SK-N-SH (cell line): Measurements from ENCODE around the gene METAP1. TPM values are rescaled to one million over a fixed set of nuclear protein-coding genes. Genes with fewer than 3 reads are reported as not detected.

Source experiments
- CTCF ChIA-PET: fragments of 300-600, 350-600 bp; formaldehyde crosslinking; extraction: SDS; loops from one replicate; lab custom pipeline; 2021; lab: Yijun Ruan, JAX
- POLR2A ChIA-PET: fragments of 350-600 bp; sonication (Branson Sonifier 250); formaldehyde crosslinking; extraction: SDS; loops from one replicate; lab custom pipeline; 2020; ENCODE audit warnings: antibody characterized with exemption, inconsistent platforms; lab: Yijun Ruan, JAX
- DNase-seq: peaks from one replicate; pipeline ENCODE4 v3.0.0; 2012
- H2AFZ ChIP-seq: fragments of 200-600 bp; sonication (generic); 2 replicates; pipeline ENCODE4 v1.8.1; 2016; ENCODE audit warnings: antibody characterized with exemption, mild to moderate bottlenecking, low read depth
- H3F3A ChIP-seq: fragments of 200-600 bp; sonication (generic); replicated peaks from 2 replicates; pipeline ENCODE3; 2016; ENCODE audit warnings: antibody characterized with exemption, mild to moderate bottlenecking; ENCODE audit not compliant: insufficient read depth
- H3K27ac ChIP-seq, 2 experiments: fragments of 200-500 bp in 1 of 2; fragments of 200-600 bp in 1 of 2; sonication (Bioruptor generic) in 1 of 2; sonication (generic), shearing (Covaris generic) in 1 of 2; 2 replicates each; pipeline versions ENCODE4 v1.5.1 to v1.6.1; 2014 to 2016; ENCODE audit warnings: low read depth in 2 of 2, inconsistent platforms in 1 of 2, low read length in 1 of 2, mild to moderate bottlenecking in 1 of 2, mixed read lengths in 1 of 2
- H3K27me3 ChIP-seq: fragments of 200-600 bp; sonication (generic), shearing (Covaris generic); 2 replicates; pipeline ENCODE4 v1.6.1; 2016; ENCODE audit warnings: mixed run types; ENCODE audit not compliant: insufficient read depth
- H3K36me3 ChIP-seq, 2 experiments: fragments of 200-500 bp in 1 of 2; fragments of 200-600 bp in 1 of 2; sonication (Bioruptor generic) in 1 of 2; sonication (generic) in 1 of 2; replicated peaks in 1 of 2; 2 replicates each; pipeline versions ENCODE3 to v1.5.1; 2014 to 2016; ENCODE audit warnings: low read length in 1 of 2, mild to moderate bottlenecking in 1 of 2; ENCODE audit not compliant: insufficient read depth in 2 of 2, control insufficient read depth in 1 of 2
- H3K4me1 ChIP-seq, 2 experiments: fragments of 200-500 bp in 1 of 2; fragments of 200-600 bp in 1 of 2; sonication (Bioruptor generic) in 1 of 2; sonication (generic), shearing (Covaris generic) in 1 of 2; 2 replicates each; pipeline versions ENCODE4 v1.5.1 to v1.6.1; 2014 to 2016; ENCODE audit warnings: low read depth in 1 of 2, low read length in 1 of 2, mixed run types in 1 of 2; ENCODE audit not compliant: insufficient read depth in 2 of 2, control insufficient read depth in 1 of 2
- H3K4me2 ChIP-seq: fragments of 200-600 bp; sonication (generic), shearing (Covaris generic); 2 replicates; pipeline ENCODE4 v1.6.1; 2017; ENCODE audit warnings: mixed run types
- H3K4me3 ChIP-seq, 2 experiments: fragments of 200-500 bp in 1 of 2; fragments of 200-600 bp in 1 of 2; sonication (Bioruptor generic) in 1 of 2; sonication (generic), shearing (Covaris generic) in 1 of 2; 2 replicates each; pipeline versions ENCODE4 v1.5.1 to v1.8.1; 2014 to 2016; ENCODE audit warnings: low read depth in 2 of 2, inconsistent platforms in 1 of 2, low read length in 1 of 2, mild to moderate bottlenecking in 1 of 2, mixed read lengths in 1 of 2, moderate library complexity in 1 of 2
- H3K79me2 ChIP-seq: fragments of 200-600 bp; sonication (generic); 2 replicates; pipeline ENCODE4 v1.8.1; 2017; ENCODE audit warnings: mild to moderate bottlenecking; ENCODE audit not compliant: insufficient read depth
- H3K9ac ChIP-seq: fragments of 200-600 bp; sonication (generic); 2 replicates; pipeline ENCODE4 v1.6.1; 2017; ENCODE audit warnings: mixed run types
- H3K9me2 ChIP-seq: fragments of 200-600 bp; sonication (generic); 2 replicates; pipeline ENCODE4 v1.6.1; 2017; ENCODE audit warnings: mixed run types
- H3K9me3 ChIP-seq: fragments of 200-600 bp; sonication (generic); 2 replicates; pipeline ENCODE4 v1.6.1; 2017; ENCODE audit warnings: mixed run types, mild to moderate bottlenecking, moderate library complexity
- H4K20me1 ChIP-seq: fragments of 200-600 bp; sonication (generic); 2 replicates; pipeline ENCODE4 v1.6.1; 2017; ENCODE audit warnings: mild to moderate bottlenecking, mixed run types; ENCODE audit not compliant: insufficient read depth
- CTCF ChIP-seq: fragments of 200-600 bp; sonication (generic); IDR thresholded peaks from 2 replicates; pipeline ENCODE4 v1.6.1; 2017; ENCODE audit warnings: antibody characterized with exemption, mild to moderate bottlenecking, moderate library complexity
- ELF1 ChIP-seq: IDR thresholded peaks from 2 replicates; pipeline ENCODE4 v1.4.0; 2012
- GATA2 ChIP-seq: sonication (generic); formaldehyde crosslinking; IDR thresholded peaks from 2 replicates; pipeline ENCODE4 v1.5.0; 2020; ENCODE audit warnings: mild to moderate bottlenecking, missing genetic modification reagents
- RAD21 ChIP-seq: IDR thresholded peaks from 2 replicates; pipeline ENCODE4 v1.6.1; 2012; ENCODE audit warnings: mild to moderate bottlenecking, low read length
- RFX5 ChIP-seq: IDR thresholded peaks from 2 replicates; pipeline ENCODE4 v1.6.1; 2012; ENCODE audit warnings: mild to moderate bottlenecking, improper control_type of control experiment, low read length
- SMC3 ChIP-seq: IDR thresholded peaks from 2 replicates; pipeline ENCODE4 v1.6.1; 2012; ENCODE audit warnings: low read depth, low read length, improper control_type of control experiment
- TAF1 ChIP-seq: IDR thresholded peaks from 2 replicates; pipeline ENCODE4 v1.6.1; 2012; ENCODE audit warnings: low read depth, mild to moderate bottlenecking, low read length, moderate library complexity, borderline replicate concordance
- TCF12 ChIP-seq: IDR thresholded peaks from 2 replicates; pipeline ENCODE4 v1.4.0; 2012
- TEAD4 ChIP-seq: IDR thresholded peaks from 2 replicates; pipeline ENCODE4 v1.4.0; 2012; ENCODE audit warnings: mild to moderate bottlenecking, borderline replicate concordance; ENCODE audit not compliant: insufficient read depth
- YY1 ChIP-seq: IDR thresholded peaks from 2 replicates; pipeline ENCODE4 v1.4.0; 2012; ENCODE audit warnings: low read depth, mild to moderate bottlenecking
- WGBS: methylation state at CpG from one replicate; pipeline ENCODE4 v1.1.6; 2017; ENCODE audit warnings: low lambda C conversion rate; 5-methylcytosine and 5-hydroxymethylcytosine counted together
- polyA plus RNA-seq, 3 experiments: library from polyadenylated mRNA; depleted of rRNA; stranded (reverse); fragments of >200 nt; gene quantifications; 2 replicates each; pipeline ENCODE4 v1.2.3, GENCODE V29; 2012
- TF ChIP-seq, protein P1 (sequence below): IDR thresholded peaks from 2 replicates; pipeline ENCODE4 v1.4.0; 2012; ENCODE audit warnings: low read depth, borderline replicate concordance
- TF ChIP-seq, protein P2 (sequence below): IDR thresholded peaks from 2 replicates; pipeline ENCODE4 v1.6.1; 2012; ENCODE audit warnings: mild to moderate bottlenecking, low read depth, low read length, moderate library complexity
- TF ChIP-seq, protein P3 (sequence below): IDR thresholded peaks from 2 replicates; pipeline ENCODE4; 2012
- TF ChIP-seq, protein P4 (sequence below): fragments of 150-350 bp; IDR thresholded peaks from 2 replicates; pipeline ENCODE4 v1.6.1; 2017; ENCODE audit warnings: antibody characterized with exemption, low read length, low read depth, borderline replicate concordance
- TF ChIP-seq, protein P5 (sequence below): IDR thresholded peaks from 2 replicates; pipeline ENCODE4 v1.4.0; 2012; ENCODE audit warnings: low read depth

The METAP1 gene
- polyA plus RNA-seq, 1 of the 3 experiments (the other 2 are of a cell fraction): 41.0 TPM

DNA sequence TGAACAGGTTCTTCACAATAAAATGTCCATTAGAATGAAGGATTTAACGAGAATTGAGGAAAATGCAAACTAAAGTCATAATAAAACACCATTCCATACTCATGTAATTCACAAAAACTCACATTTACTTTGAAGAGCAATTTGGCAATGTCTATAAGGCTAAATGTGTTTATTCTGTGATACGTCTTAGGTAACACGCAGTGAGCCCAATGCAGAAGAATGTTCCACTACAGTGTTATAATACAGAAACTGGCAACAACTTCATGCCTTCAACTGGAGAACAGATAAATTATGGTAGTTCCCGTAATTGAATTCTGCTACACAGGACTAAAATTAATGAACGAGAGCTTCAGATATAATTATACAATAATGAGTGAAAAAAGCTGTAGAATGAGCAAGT is 75.6 kb downstream of the METAP1 start:
- Histone ChIP-seq H3K9me3 (no peaks in the 10 kb centered on the region), H3K36me3 (peaks cover 54 to 85% of the 10 kb centered on the region in 2 experiments), H3K9me2 (no peaks in the 10 kb centered on the region), H3K27me3 (no peaks in the 10 kb centered on the region), H3K4me1 (no peaks in the 10 kb centered on the region), H3K9ac (no peak overlapping the region), H2AFZ (no peak overlapping the region), H3K4me3 (no peak overlapping the region), H3K27ac (no peak overlapping the region), H4K20me1 (no peaks in the 10 kb centered on the region), H3F3A (peaks cover 28% of the 10 kb centered on the region), H3K4me2 (no peak overlapping the region), H3K79me2 (0 out of 2 replicates have a peak, but pooled peaks cover 2% of the 10 kb centered on the region)
- ChIA-PET CTCF (interaction anchor here (1.0 kb wide), 1 partner anchor 15 kb away, joined by 3 read pairs; no protein-coding TSS in a partner anchor), POLR2A (no interaction called here)
- WGBS: 96% methylated on average over 5 of the region's 5 CpGs
- no peak for TF ChIP-seq ELF1
- TF ChIP-seq SMC3: no peak
- TF ChIP-seq TAF1: no peak
- TF ChIP-seq CTCF: no peak
- TF ChIP-seq, protein P1, sequence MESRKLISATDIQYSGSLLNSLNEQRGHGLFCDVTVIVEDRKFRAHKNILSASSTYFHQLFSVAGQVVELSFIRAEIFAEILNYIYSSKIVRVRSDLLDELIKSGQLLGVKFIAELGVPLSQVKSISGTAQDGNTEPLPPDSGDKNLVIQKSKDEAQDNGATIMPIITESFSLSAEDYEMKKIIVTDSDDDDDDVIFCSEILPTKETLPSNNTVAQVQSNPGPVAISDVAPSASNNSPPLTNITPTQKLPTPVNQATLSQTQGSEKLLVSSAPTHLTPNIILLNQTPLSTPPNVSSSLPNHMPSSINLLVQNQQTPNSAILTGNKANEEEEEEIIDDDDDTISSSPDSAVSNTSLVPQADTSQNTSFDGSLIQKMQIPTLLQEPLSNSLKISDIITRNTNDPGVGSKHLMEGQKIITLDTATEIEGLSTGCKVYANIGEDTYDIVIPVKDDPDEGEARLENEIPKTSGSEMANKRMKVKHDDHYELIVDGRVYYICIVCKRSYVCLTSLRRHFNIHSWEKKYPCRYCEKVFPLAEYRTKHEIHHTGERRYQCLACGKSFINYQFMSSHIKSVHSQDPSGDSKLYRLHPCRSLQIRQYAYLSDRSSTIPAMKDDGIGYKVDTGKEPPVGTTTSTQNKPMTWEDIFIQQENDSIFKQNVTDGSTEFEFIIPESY: no peak
- DNase-seq: no peak

GRCh38 chr4:99074816-99075215 is 79.3 kb downstream of the METAP1 start:
- Histone ChIP-seq H3K79me2 (peaks cover 29% of the 10 kb centered on the region; the same call in 1 of the 2 replicates), H4K20me1 (no peaks in the 10 kb centered on the region), H2AFZ (no peak overlapping the region), H3K9me3 (no peaks in the 10 kb centered on the region), H3K4me2 (no peak overlapping the region), H3K9ac (no peak overlapping the region), H3K4me1 (no peaks in the 10 kb centered on the region), H3K27ac (no peak overlapping the region), H3K9me2 (no peaks in the 10 kb centered on the region), H3K36me3 (peaks cover 86 to 91% of the 10 kb centered on the region in 2 experiments), H3K27me3 (no peaks in the 10 kb centered on the region), H3F3A (peaks cover 15% of the 10 kb centered on the region), H3K4me3 (no peak overlapping the region)
- no peak for DNase-seq
- ChIA-PET CTCF (no interaction called here), POLR2A (no interaction called here)
- WGBS: 96% methylated on average over 7 of the region's 7 CpGs
- no peak for TF ChIP-seq TCF12
- TF ChIP-seq, protein P2, sequence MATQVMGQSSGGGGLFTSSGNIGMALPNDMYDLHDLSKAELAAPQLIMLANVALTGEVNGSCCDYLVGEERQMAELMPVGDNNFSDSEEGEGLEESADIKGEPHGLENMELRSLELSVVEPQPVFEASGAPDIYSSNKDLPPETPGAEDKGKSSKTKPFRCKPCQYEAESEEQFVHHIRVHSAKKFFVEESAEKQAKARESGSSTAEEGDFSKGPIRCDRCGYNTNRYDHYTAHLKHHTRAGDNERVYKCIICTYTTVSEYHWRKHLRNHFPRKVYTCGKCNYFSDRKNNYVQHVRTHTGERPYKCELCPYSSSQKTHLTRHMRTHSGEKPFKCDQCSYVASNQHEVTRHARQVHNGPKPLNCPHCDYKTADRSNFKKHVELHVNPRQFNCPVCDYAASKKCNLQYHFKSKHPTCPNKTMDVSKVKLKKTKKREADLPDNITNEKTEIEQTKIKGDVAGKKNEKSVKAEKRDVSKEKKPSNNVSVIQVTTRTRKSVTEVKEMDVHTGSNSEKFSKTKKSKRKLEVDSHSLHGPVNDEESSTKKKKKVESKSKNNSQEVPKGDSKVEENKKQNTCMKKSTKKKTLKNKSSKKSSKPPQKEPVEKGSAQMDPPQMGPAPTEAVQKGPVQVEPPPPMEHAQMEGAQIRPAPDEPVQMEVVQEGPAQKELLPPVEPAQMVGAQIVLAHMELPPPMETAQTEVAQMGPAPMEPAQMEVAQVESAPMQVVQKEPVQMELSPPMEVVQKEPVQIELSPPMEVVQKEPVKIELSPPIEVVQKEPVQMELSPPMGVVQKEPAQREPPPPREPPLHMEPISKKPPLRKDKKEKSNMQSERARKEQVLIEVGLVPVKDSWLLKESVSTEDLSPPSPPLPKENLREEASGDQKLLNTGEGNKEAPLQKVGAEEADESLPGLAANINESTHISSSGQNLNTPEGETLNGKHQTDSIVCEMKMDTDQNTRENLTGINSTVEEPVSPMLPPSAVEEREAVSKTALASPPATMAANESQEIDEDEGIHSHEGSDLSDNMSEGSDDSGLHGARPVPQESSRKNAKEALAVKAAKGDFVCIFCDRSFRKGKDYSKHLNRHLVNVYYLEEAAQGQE: no peak
- TF ChIP-seq, protein P3, sequence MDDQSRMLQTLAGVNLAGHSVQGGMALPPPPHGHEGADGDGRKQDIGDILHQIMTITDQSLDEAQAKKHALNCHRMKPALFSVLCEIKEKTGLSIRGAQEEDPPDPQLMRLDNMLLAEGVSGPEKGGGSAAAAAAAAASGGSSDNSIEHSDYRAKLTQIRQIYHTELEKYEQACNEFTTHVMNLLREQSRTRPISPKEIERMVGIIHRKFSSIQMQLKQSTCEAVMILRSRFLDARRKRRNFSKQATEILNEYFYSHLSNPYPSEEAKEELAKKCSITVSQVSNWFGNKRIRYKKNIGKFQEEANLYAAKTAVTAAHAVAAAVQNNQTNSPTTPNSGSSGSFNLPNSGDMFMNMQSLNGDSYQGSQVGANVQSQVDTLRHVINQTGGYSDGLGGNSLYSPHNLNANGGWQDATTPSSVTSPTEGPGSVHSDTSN: no peak
- no peak for TF ChIP-seq RAD21
- no peak for TF ChIP-seq GATA2 (CRISPR knock-in tag)
- TF ChIP-seq RFX5: no peak
- no peak for TF ChIP-seq YY1
- TF ChIP-seq, protein P4, sequence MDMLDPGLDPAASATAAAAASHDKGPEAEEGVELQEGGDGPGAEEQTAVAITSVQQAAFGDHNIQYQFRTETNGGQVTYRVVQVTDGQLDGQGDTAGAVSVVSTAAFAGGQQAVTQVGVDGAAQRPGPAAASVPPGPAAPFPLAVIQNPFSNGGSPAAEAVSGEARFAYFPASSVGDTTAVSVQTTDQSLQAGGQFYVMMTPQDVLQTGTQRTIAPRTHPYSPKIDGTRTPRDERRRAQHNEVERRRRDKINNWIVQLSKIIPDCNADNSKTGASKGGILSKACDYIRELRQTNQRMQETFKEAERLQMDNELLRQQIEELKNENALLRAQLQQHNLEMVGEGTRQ: no peak
- no peak for TF ChIP-seq TEAD4
- TF ChIP-seq, protein P1: no peak
- TF ChIP-seq, protein P5, sequence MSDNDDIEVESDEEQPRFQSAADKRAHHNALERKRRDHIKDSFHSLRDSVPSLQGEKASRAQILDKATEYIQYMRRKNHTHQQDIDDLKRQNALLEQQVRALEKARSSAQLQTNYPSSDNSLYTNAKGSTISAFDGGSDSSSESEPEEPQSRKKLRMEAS: no peak
